Subcutaneous adipose tissue (tissue), 4 donors: ENCODE results near the gene MAN1A1. TPM values are rescaled to one million over a fixed set of nuclear protein-coding genes. Genes with fewer than 3 reads are reported as not detected.

ENCODE experiments used
- CTCF ChIP-seq: fragments of 450-650 bp; IDR thresholded peaks from one replicate; pipeline ENCODE4 v1.5.1; 2016; ENCODE audit warnings: low read depth, mild to moderate bottlenecking, control low read depth, antibody characterized with exemption, moderate library complexity
- total RNA-seq, 4 donors: library from RNA; depleted of rRNA; stranded (reverse); fragments of >200 nt; gene quantifications; one replicate each; pipeline ENCODE4 v1.1.0, GENCODE V29; 2016

MAN1A1 gene
- total RNA-seq, 4 donors from 2014 or later = 268 to 470 (median 387) TPM

- no peak for TF ChIP-seq CTCF
Measured at GRCh38 chr6:119255492-119255891, 94.1 kb downstream of the MAN1A1 start.

GRCh38 chr6:119250036-119250435, 99.5 kb downstream of the MAN1A1 start:
- no peak for TF ChIP-seq CTCF

- TF ChIP-seq CTCF = no peak
Measured at GRCh38 chr6:119249319-119249718, 100.2 kb downstream of the MAN1A1 start.

GRCh38 chr6:119247504-119247903, 102.1 kb downstream of the MAN1A1 start:
- TF ChIP-seq CTCF = no peak

- TF ChIP-seq CTCF = no peak
Measured at GRCh38 chr6:119243657-119244056, 105.9 kb downstream of the MAN1A1 start.

- TF ChIP-seq CTCF = no peak
Measured at GRCh38 chr6:119243037-119243436, 106.5 kb downstream of the MAN1A1 start.

- TF ChIP-seq CTCF = no peak
Measured at GRCh38 chr6:119241540-119242309, 107.8 kb downstream of the MAN1A1 start.
